Right atrium auricular region (tissue), 2 donors: ENCODE results near the gene INPP5A. TPM values are rescaled to one million over a fixed set of nuclear protein-coding genes. Genes with fewer than 3 reads are reported as not detected.

ENCODE experiments used
- DNase-seq: peaks from one replicate; pipeline ENCODE4 v3.0.0-alpha.2; 2019; ENCODE audit warnings: low spot score
- H3K27ac ChIP-seq, 2 donors: fragments of 200-600 bp; sonication (generic); 1 replicate in 1 of 2; 2 replicates in 1 of 2; pipeline ENCODE4 v1.5.1; 2016 to 2019
- H3K27me3 ChIP-seq, 2 donors: fragments of 200-600 bp; sonication (generic); one replicate each; pipeline versions ENCODE4 v1.5.1 to v1.6.0; 2017 to 2019
- H3K36me3 ChIP-seq: fragments of 200-600 bp; sonication (generic); one replicate; pipeline ENCODE4 v1.5.1; 2016
- H3K4me1 ChIP-seq, 2 donors: fragments of 200-600 bp; sonication (generic); one replicate each; pipeline versions ENCODE4 v1.5.1 to v1.6.0; 2017 to 2019
- H3K4me3 ChIP-seq, 2 donors: fragments of 200-600 bp; sonication (generic); 1 replicate in 1 of 2; 2 replicates in 1 of 2; pipeline ENCODE4 v1.5.1; 2017 to 2019; ENCODE audit warnings: mild to moderate bottlenecking in 1 of 2, moderate library complexity in 1 of 2
- H3K9me3 ChIP-seq, 2 donors: fragments of 200-600 bp; sonication (generic); one replicate each; pipeline ENCODE4 v1.5.1; 2019
- total RNA-seq, 2 donors: library from RNA; depleted of rRNA; stranded (reverse); fragments of >200 nt; gene quantifications; one replicate each; pipeline ENCODE4 v1.1.0, GENCODE V29; 2016
- TF ChIP-seq, protein P1 (sequence below), 2 donors: fragments of 200-600 bp; sonication (generic); IDR thresholded peaks; one replicate each; pipeline ENCODE4 v1.5.1; 2019; ENCODE audit warnings: antibody characterized with exemption in 2 of 2

The INPP5A gene
- total RNA-seq, 2 donors from 2014 or later, result 116 to 143 TPM

- DNase-seq, result no peak
- Histone ChIP-seq H3K36me3 (peaks cover 1% of the 10 kb centered on the region), H3K27me3 (no peaks in the 10 kb centered on the region), H3K4me3 (no peak overlapping the region), H3K4me1 (no peaks in the 10 kb centered on the region), H3K27ac (no peak overlapping the region), H3K9me3 (no peaks in the 10 kb centered on the region)
- TF ChIP-seq, protein P1, sequence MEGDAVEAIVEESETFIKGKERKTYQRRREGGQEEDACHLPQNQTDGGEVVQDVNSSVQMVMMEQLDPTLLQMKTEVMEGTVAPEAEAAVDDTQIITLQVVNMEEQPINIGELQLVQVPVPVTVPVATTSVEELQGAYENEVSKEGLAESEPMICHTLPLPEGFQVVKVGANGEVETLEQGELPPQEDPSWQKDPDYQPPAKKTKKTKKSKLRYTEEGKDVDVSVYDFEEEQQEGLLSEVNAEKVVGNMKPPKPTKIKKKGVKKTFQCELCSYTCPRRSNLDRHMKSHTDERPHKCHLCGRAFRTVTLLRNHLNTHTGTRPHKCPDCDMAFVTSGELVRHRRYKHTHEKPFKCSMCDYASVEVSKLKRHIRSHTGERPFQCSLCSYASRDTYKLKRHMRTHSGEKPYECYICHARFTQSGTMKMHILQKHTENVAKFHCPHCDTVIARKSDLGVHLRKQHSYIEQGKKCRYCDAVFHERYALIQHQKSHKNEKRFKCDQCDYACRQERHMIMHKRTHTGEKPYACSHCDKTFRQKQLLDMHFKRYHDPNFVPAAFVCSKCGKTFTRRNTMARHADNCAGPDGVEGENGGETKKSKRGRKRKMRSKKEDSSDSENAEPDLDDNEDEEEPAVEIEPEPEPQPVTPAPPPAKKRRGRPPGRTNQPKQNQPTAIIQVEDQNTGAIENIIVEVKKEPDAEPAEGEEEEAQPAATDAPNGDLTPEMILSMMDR (IDR thresholded peaks at IDR 0.05), result no peak
These were observed 127.3 kb downstream of the INPP5A start for GRCh38 chr10:132664883-132665282.

DNA sequence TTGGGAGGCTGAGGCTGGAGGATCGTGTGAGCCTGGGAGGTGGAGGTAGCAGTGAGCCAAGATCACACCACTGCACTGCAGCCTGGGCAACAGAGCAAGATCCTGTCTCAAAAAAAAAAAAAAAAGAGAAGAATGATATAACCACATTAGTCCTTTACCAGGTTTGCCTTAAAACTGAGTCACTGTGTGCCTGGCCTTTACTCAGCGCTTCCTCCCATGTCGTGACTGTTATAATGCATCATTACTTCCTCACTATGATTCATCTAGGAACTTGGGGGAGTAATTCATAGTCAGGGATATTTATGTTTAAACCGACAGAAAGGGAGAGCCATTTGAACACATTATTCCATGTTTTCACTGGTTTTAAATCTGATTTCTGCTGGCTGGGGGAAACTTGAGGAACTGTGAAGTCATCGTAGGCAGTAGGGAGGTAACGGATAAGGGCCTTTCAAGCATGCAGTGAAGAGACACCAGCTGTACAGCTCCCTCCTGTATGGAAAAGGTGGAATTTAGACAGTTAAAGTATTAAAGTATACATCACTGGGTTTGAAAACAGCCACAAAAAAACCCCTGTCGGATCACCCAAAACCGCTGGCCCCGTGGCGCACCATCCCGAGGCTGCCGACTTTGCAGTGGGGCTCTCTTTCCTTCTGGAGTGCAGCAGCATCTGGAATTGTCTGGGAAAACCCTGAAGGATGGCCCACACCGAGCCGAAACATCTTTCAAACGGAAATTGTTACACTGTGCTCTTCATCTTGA, 128.5 kb downstream of the INPP5A start:
- no peaks in the 10 kb centered on the region for H3K27me3 ChIP-seq
- H3K27ac ChIP-seq, result no peak overlapping the region
- no peaks in the 10 kb centered on the region for H3K9me3 ChIP-seq
- DNase-seq, result no peak
- TF ChIP-seq, protein P1 (IDR thresholded peaks at IDR 0.05), result no peak
- no peaks in the 10 kb centered on the region for H3K36me3 ChIP-seq
- no peak overlapping the region for H3K4me3 ChIP-seq
- peaks cover 0 to under 1% of the 10 kb centered on the region in 2 donors for H3K4me1 ChIP-seq

DNA sequence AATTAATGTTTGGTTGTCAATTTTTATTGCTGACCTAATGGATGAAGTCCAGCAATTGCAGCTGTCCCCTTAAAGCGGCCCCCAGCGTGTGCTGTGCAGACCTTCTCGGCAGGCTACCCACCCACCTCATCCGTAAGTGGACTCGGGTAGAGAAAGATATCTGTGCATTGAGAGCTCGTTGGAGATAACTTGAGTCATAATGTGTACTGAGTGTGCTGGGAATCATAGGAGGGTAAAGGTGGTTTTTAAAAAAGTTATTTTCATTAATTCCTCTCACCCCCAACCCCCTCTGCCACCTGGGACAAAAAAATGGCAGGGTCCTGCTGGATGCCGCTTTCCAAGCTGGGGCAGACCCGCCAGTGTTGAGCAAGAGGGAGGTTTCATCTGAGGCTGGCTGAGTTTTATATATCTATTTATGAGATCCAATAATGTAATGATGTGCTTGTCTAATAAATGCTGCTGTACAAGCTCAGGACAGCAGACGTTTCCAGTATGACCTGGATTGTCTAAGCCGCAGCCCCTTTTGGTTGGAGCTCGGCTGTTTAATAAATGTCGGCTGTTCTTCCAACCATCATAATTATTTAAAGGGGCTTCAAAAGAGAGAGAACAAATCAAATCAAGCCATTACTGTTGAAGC, 129.2 kb downstream of the INPP5A start:
- TF ChIP-seq, protein P1 (IDR thresholded peaks at IDR 0.05), result no peak
- no peak for DNase-seq
- Histone ChIP-seq H3K27ac (no peak overlapping the region), H3K4me3 (no peak overlapping the region), H3K4me1 (peaks cover 0 to 8% of the 10 kb centered on the region in 2 donors), H3K27me3 (no peaks in the 10 kb centered on the region), H3K9me3 (no peaks in the 10 kb centered on the region), H3K36me3 (no peaks in the 10 kb centered on the region)

DNA sequence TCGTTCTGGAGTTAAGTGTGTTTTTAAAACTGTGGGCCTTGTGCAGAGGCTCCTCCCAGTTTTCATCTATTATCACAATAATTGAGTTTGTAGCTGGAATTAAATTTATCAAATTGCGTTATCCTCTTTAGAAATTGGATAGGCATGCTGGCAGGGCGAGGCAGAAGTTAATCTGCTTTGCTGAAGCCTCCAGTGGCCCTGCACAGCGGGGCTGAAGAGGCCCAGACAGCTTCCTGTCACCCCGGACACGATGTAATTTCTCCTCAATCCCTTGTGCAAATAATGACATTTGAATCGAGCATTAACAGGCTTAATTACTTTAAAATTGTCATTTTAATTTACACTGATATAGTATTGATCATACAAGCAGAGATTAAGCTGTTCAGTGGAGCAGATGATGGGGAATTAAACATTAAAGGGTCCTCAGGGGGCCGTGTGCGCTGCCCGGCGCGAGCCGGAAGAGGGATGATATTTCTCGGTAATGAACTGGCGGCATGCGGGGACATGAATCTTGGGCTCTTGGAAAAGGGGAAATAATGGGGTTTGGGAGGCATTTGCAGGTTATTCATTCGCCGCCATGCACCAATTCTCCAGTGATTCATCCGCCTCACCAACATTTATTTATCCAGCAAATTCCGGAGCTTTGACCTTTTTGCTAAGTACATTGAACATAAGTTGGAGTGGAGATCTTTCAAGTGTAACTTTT, 129.9 kb downstream of the INPP5A start:
- H3K27me3 ChIP-seq, result no peaks in the 10 kb centered on the region
- peaks cover 0 to 9% of the 10 kb centered on the region in 2 donors for H3K4me1 ChIP-seq
- DNase-seq, result no peak
- no peaks in the 10 kb centered on the region for H3K9me3 ChIP-seq
- H3K27ac ChIP-seq, result no peak overlapping the region
- H3K36me3 ChIP-seq, result no peaks in the 10 kb centered on the region
- no peak overlapping the region for H3K4me3 ChIP-seq
- TF ChIP-seq, protein P1 (IDR thresholded peaks at IDR 0.05), result no peak

DNA sequence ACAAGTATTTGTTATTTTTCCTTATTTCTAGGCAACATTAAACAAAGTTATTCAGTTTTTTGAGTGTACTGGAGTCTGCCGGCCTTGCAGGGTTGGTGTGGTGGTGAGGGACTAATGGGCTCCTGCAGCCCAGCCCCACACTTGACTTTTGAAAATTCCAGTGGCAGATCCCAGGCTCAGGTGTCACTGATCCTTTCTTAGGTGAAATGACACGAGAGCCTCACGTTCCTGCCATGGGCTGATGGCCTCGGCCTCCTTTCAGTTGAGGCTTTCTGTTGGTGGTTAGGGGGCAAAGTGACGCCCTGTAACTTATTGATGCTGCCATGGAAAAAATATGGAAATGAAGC, 130.4 kb downstream of the INPP5A start:
- Histone ChIP-seq H3K36me3 (no peaks in the 10 kb centered on the region), H3K4me1 (peaks cover 0 to 9% of the 10 kb centered on the region in 2 donors), H3K27ac (no peak overlapping the region), H3K27me3 (no peaks in the 10 kb centered on the region), H3K4me3 (no peak overlapping the region), H3K9me3 (no peaks in the 10 kb centered on the region)
- TF ChIP-seq, protein P1 (IDR thresholded peaks at IDR 0.05), result no peak
- DNase-seq, result no peak
